GM23248 (cell line): Measurements from ENCODE around the gene RMC1. TPM values are rescaled to one million over a fixed set of nuclear protein-coding genes. Genes with fewer than 3 reads are reported as not detected.

ENCODE experiments used
- DNase-seq: peaks from one replicate; pipeline ENCODE4 v3.0.0-alpha.2; 2015
- H2AFZ ChIP-seq: fragments of 200-600 bp; sonication (generic); 2 replicates; pipeline ENCODE4 v1.6.1; 2016; ENCODE audit warnings: antibody characterized with exemption
- H3F3A ChIP-seq: fragments of 200-600 bp; sonication (generic); 2 replicates; pipeline ENCODE4 v1.6.1; 2016; ENCODE audit warnings: mild to moderate bottlenecking, antibody characterized with exemption, mixed run types; ENCODE audit not compliant: insufficient read depth
- H3K27ac ChIP-seq: fragments of 200-600 bp; sonication (generic); 2 replicates; pipeline ENCODE4 v1.5.1; 2016; ENCODE audit warnings: mild to moderate bottlenecking
- H3K27me3 ChIP-seq: fragments of 200-600 bp; sonication (generic); replicated peaks from 2 replicates; pipeline ENCODE4 v1.6.1; 2016; ENCODE audit warnings: mild to moderate bottlenecking; ENCODE audit not compliant: insufficient read depth
- H3K36me3 ChIP-seq: fragments of 200-600 bp; sonication (generic); 2 replicates; pipeline ENCODE4 v1.6.1; 2016; ENCODE audit warnings: low read depth, mild to moderate bottlenecking
- H3K4me1 ChIP-seq: fragments of 200-600 bp; sonication (generic); 2 replicates; pipeline ENCODE4 v1.6.1; 2016; ENCODE audit warnings: mild to moderate bottlenecking; ENCODE audit not compliant: insufficient read depth
- H3K4me2 ChIP-seq: fragments of 200-600 bp; sonication (generic); one replicate; pipeline ENCODE4 v1.6.1; 2016; ENCODE audit warnings: mild to moderate bottlenecking; ENCODE audit not compliant: unreplicated experiment
- H3K4me3 ChIP-seq: fragments of 200-600 bp; sonication (generic); 2 replicates; pipeline ENCODE4 v1.5.1; 2016; ENCODE audit warnings: mild to moderate bottlenecking
- H3K79me2 ChIP-seq: fragments of 200-600 bp; sonication (generic); 2 replicates; pipeline ENCODE4 v1.6.1; 2016; ENCODE audit warnings: mild to moderate bottlenecking; ENCODE audit not compliant: insufficient read depth
- H3K9ac ChIP-seq: fragments of 200-600 bp; sonication (generic); 2 replicates; pipeline ENCODE4 v1.6.1; 2016; ENCODE audit warnings: mild to moderate bottlenecking
- H3K9me2 ChIP-seq: fragments of 200-600 bp; sonication (generic); 2 replicates; pipeline ENCODE4 v1.6.1; 2016; ENCODE audit warnings: mixed run types, mild to moderate bottlenecking, moderate library complexity; ENCODE audit not compliant: insufficient read depth
- H3K9me3 ChIP-seq: fragments of 200-600 bp; sonication (generic); one replicate; pipeline ENCODE4 v1.6.1; 2017; ENCODE audit warnings: low read depth
- H4K20me1 ChIP-seq: fragments of 200-600 bp; sonication (generic); 2 replicates; pipeline ENCODE4 v1.6.0; 2016; ENCODE audit not compliant: insufficient read depth
- EZH2 ChIP-seq: fragments of 200-600 bp; sonication (generic); IDR thresholded peaks from 2 replicates; pipeline ENCODE4 v1.6.1; 2018; ENCODE audit warnings: antibody characterized with exemption, mild to moderate bottlenecking; ENCODE audit not compliant: insufficient read depth, poor library complexity, severe bottlenecking
- EZH2phosphoT487 ChIP-seq: fragments of 200-600 bp; sonication (generic); IDR thresholded peaks from 2 replicates; pipeline ENCODE4 v1.6.1; 2018; ENCODE audit warnings: antibody characterized with exemption, moderate library complexity, mild to moderate bottlenecking, low read depth; ENCODE audit not compliant: insufficient read depth
- WGBS, 2 experiments: methylation state at CpG; one replicate each; pipeline ENCODE4 v1.1.6; 2015 to 2017; ENCODE audit warnings: low lambda C conversion rate in 2 of 2, low coverage in 1 of 2; ENCODE audit errors: missing lambda C conversion rate in 2 of 2; 5-methylcytosine and 5-hydroxymethylcytosine counted together
- in situ Hi-C: fragments of 300-500 bp; cut with MboI; formaldehyde crosslinking; loops from 2 replicates; pipeline ENCODE4 v1.15.0; 2020
- polyA plus RNA-seq: library from polyadenylated mRNA; unstranded; fragments of >200 nt; fragmentation: Nextera tagmentation; extraction: Ambion mirVana; gene quantifications from 2 replicates; pipeline ENCODE4 v1.2.1, GENCODE V29; 2016
- total RNA-seq: library from RNA; depleted of rRNA; stranded (reverse); fragments of >200 nt; shearing (Covaris generic); gene quantifications from 2 replicates; pipeline ENCODE4 v1.2.3, GENCODE V29; 2014

Gene RMC1
- total and polyA plus RNA-seq, 2 experiments from 2014 or later, result 22.1 to 22.8 TPM

GRCh38 chr18:23545247-23545789, 42.0 kb downstream of the RMC1 start:
- H3F3A ChIP-seq, result peaks cover 14% of the 10 kb centered on the region
- peaks cover 43% of the 10 kb centered on the region for H3K36me3 ChIP-seq
- no peak overlapping the region for H3K4me2 ChIP-seq
- DNase-seq, result no peak
- no peak overlapping the region for H2AFZ ChIP-seq
- in situ Hi-C loops, result no loop called here
- H3K9me3 ChIP-seq, result no peaks in the 10 kb centered on the region
- H3K27ac ChIP-seq, result no peak overlapping the region
- no peaks in the 10 kb centered on the region for H3K27me3 ChIP-seq
- no peaks in the 10 kb centered on the region for H4K20me1 ChIP-seq
- WGBS, 2 experiments, result 95 to 97% methylated on average over 13 of the region's 13 CpGs
- no peak overlapping the region for H3K4me3 ChIP-seq
- H3K4me1 ChIP-seq, result peaks cover 6% of the 10 kb centered on the region; the same call in 1 of the 2 replicates
- TF ChIP-seq EZH2phosphoT487, result no peak
- TF ChIP-seq EZH2, result no peak
- H3K9me2 ChIP-seq, result no peaks in the 10 kb centered on the region
- H3K79me2 ChIP-seq, result no peaks in the 10 kb centered on the region
- no peak overlapping the region for H3K9ac ChIP-seq

- H3K9me3 ChIP-seq, result no peaks in the 10 kb centered on the region
- no peaks in the 10 kb centered on the region for H3K27me3 ChIP-seq
- H3K27ac ChIP-seq, result peak overlapping the region; percentile 56; the same call in 1 of the 2 replicates
- H4K20me1 ChIP-seq, result no peaks in the 10 kb centered on the region
- no peak overlapping the region for H2AFZ ChIP-seq
- no peak for DNase-seq
- no peak overlapping the region for H3K4me3 ChIP-seq
- 92 to 95% methylated on average over 3 of the region's 3 CpGs for WGBS, 2 experiments
- no peak overlapping the region for H3K9ac ChIP-seq
- H3K36me3 ChIP-seq, result peaks cover 44% of the 10 kb centered on the region
- no peaks in the 10 kb centered on the region for H3K79me2 ChIP-seq
- no peak for TF ChIP-seq EZH2phosphoT487
- TF ChIP-seq EZH2, result no peak
- no peak overlapping the region for H3K4me2 ChIP-seq
- H3K9me2 ChIP-seq, result no peaks in the 10 kb centered on the region
- peaks cover 6% of the 10 kb centered on the region; the same call in 1 of the 2 replicates for H3K4me1 ChIP-seq
- H3F3A ChIP-seq, result peaks cover 14% of the 10 kb centered on the region
- in situ Hi-C loops, result no loop called here
Observed at GRCh38 chr18:23547306-23547705, 44.0 kb downstream of the RMC1 start.

GRCh38 chr18:23547846-23548245, 44.5 kb downstream of the RMC1 start:
- peak overlapping the region; percentile 50; the same call in 1 of the 2 replicates for H3K9ac ChIP-seq
- peaks cover 6% of the 10 kb centered on the region; the same call in 1 of the 2 replicates for H3K4me1 ChIP-seq
- in situ Hi-C loops, result no loop called here
- H3K9me2 ChIP-seq, result no peaks in the 10 kb centered on the region
- H3K36me3 ChIP-seq, result peaks cover 41% of the 10 kb centered on the region
- no peaks in the 10 kb centered on the region for H4K20me1 ChIP-seq
- H3K4me2 ChIP-seq, result no peak overlapping the region
- TF ChIP-seq EZH2, result no peak
- no peak for TF ChIP-seq EZH2phosphoT487
- H3K9me3 ChIP-seq, result no peaks in the 10 kb centered on the region
- no peaks in the 10 kb centered on the region for H3K79me2 ChIP-seq
- peak overlapping the region; percentile 56 for H3K27ac ChIP-seq
- H3K27me3 ChIP-seq, result no peaks in the 10 kb centered on the region
- no peak overlapping the region for H2AFZ ChIP-seq
- H3K4me3 ChIP-seq, result no peak overlapping the region
- H3F3A ChIP-seq, result peaks cover 14% of the 10 kb centered on the region
- DNase-seq, result peak; percentile 76
- 45 to 55% methylated on average over 3 of the region's 3 CpGs for WGBS, 2 experiments

GRCh38 chr18:23548275-23548674, 45.0 kb downstream of the RMC1 start:
- Histone ChIP-seq H2AFZ (no peak overlapping the region), H3K27me3 (no peaks in the 10 kb centered on the region), H3F3A (peaks cover 14% of the 10 kb centered on the region), H3K9ac (peak overlapping the region; percentile 50; the same call in 1 of the 2 replicates), H3K4me1 (peaks cover 6% of the 10 kb centered on the region; the same call in 1 of the 2 replicates), H3K9me2 (no peaks in the 10 kb centered on the region), H4K20me1 (no peaks in the 10 kb centered on the region), H3K27ac (peak overlapping the region; percentile 56), H3K4me2 (no peak overlapping the region), H3K79me2 (no peaks in the 10 kb centered on the region), H3K4me3 (no peak overlapping the region), H3K36me3 (peaks cover 38% of the 10 kb centered on the region), H3K9me3 (no peaks in the 10 kb centered on the region)
- TF ChIP-seq EZH2phosphoT487, result no peak
- WGBS, 2 experiments, result 18 to 31% methylated on average over 2 of the region's 2 CpGs
- no peak for DNase-seq
- in situ Hi-C loops, result no loop called here
